CD4-positive, alpha-beta T cell treated with Interleukin-21 for 1 hour (primary cell): ENCODE results near the gene SLC9A7.
"Not testable (repeated sequence)": the region's sequence is repeated elsewhere in the genome, so short reads cannot be mapped to it uniquely, and the experiment has no call there.

Source experiments
- DNase-seq: peaks from one replicate; pipeline ENCODE4 v3.0.0-alpha.2; 2020

SLC9A7 gene

GRCh38 chrX:46758956-46759644, at the start of gene SLC9A7:
Gene SLC9A7, minus strand, starts transcription at chrX:46759118. Its CDS starts 89 bp downstream, at chrX:46759029.
- peak; percentile 81 for DNase-seq

- no peak for DNase-seq
These were observed 46.4 kb upstream of the SLC9A7 start for GRCh38 chrX:46805270-46805669.

- DNase-seq: no peak
These were observed 44.2 kb upstream of the SLC9A7 start for GRCh38 chrX:46803140-46803539.

- peak; percentile 67 for DNase-seq
These were observed 37.8 kb upstream of the SLC9A7 start for GRCh38 chrX:46796574-46797191.

GRCh38 chrX:46793386-46794143, 34.6 kb upstream of the SLC9A7 start:
- no peak for DNase-seq

GRCh38 chrX:46792810-46793188, 33.9 kb upstream of the SLC9A7 start:
- no peak for DNase-seq

- peak; percentile 6 for DNase-seq
These were observed 33.2 kb upstream of the SLC9A7 start for GRCh38 chrX:46791927-46792809.

- no peak for DNase-seq
These were observed 30.0 kb upstream of the SLC9A7 start for GRCh38 chrX:46788902-46789301.

GRCh38 chrX:46784437-46784836, 25.5 kb upstream of the SLC9A7 start:
- DNase-seq: not testable (repeated sequence)

- no peak for DNase-seq
These were observed 23.1 kb upstream of the SLC9A7 start for GRCh38 chrX:46782034-46782433.

- no peak for DNase-seq
These were observed 19.3 kb upstream of the SLC9A7 start for GRCh38 chrX:46777971-46778810.

- no peak for DNase-seq
These were observed 11.9 kb upstream of the SLC9A7 start for GRCh38 chrX:46770817-46771163.

GRCh38 chrX:46770000-46770816, 11.3 kb upstream of the SLC9A7 start:
- no peak for DNase-seq

GRCh38 chrX:46762963-46763362, 4.0 kb upstream of the SLC9A7 start:
- no peak for DNase-seq

- no peak for DNase-seq
These were observed 692 bp upstream of the SLC9A7 start for GRCh38 chrX:46759645-46759974.

GRCh38 chrX:46758163-46758955, 559 bp downstream of the SLC9A7 start:
- DNase-seq: peak; percentile 16

- no peak for DNase-seq
These were observed 1.3 kb downstream of the SLC9A7 start for GRCh38 chrX:46757593-46757992.

- DNase-seq: no peak
These were observed 1.9 kb downstream of the SLC9A7 start for GRCh38 chrX:46757052-46757451.

- no peak for DNase-seq
These were observed 3.2 kb downstream of the SLC9A7 start for GRCh38 chrX:46755671-46756070.

- no peak for DNase-seq
These were observed 4.3 kb downstream of the SLC9A7 start for GRCh38 chrX:46754586-46755061.
